ENCODE measurements around the gene SOX2.

SOX2 gene

GRCh38 chr3:181692311-181693145 lies 19.2 kb upstream of the SOX2 start:
- H3K4me3 ChIP-seq (replicated peaks; ENCODE audit: low read depth, low read length) = no peak overlapping the region
- TF ChIP-seq CTCF (IDR thresholded peaks at IDR 0.05; ENCODE audit: low read length, missing control alignments) = no peak
- DNase-seq (ENCODE audit: low read depth) = no peak

DNA sequence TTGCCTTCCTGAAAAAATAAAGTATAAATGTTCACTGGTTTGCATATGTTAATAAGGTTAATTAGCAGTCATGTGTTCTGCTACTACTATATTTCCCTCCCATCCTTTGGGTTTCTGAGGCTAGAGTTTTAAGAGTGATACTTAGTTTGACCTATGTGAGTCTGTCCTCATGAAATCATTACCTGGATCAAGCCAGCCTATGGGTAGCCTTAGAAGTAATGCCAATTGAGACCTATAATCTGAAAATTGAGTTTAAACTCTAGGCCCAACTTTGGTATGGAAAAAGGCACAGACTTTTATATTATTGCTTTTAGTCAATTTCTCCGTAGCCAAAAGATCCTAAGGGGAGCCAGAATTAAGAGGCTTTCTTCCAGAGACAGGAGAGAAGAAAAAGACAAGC lies 18.4 kb upstream of the SOX2 start:
- no peak for DNase-seq (ENCODE audit: low read depth)
- no peak overlapping the region for H3K4me3 ChIP-seq (replicated peaks; ENCODE audit: low read depth, low read length)
- no peak for TF ChIP-seq CTCF (IDR thresholded peaks at IDR 0.05; ENCODE audit: low read length, missing control alignments)

DNA sequence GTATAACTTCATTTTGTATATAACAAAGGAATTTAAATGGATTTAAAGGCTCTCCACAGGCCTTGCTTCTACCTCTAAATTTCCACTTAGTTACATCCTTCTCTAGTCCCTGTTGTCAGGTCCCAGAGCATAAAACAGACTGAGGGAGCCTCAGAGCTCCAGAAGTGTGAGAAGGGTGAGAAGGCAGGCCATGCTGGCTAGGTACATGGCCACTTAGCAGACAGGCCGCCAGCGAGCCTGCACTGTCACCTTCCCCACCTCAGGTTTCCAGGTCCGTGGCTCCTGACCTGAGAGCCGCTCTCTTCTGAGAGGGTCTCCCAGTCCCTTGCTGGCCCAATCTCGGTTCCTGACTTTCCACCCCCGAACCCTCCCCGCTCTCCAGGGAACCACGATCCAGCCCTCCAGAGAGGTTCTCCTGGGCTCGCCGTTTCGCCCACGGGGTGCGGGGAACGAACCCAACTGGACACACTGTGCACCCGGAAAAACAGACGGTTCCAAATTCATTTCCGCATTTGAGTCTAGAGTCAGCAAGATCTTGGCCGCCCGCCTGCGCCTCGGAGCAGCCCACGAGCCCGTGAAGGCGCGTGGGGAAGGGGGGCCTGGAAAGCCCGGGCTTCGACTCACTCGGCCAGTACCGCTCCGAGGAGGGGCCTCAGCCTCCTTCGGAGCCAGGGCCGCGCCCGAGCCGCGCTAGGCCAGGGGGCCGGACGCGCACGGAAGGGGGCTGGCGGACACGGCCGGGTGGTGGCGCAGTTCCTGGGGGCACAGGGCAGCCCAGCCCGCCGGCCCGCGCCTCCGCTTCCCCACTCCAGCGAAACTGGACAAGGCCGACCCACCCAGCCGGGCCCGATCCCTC lies 16.7 kb upstream of the SOX2 start:
- peak overlapping the region; percentile 33 for H3K4me3 ChIP-seq (replicated peaks; ENCODE audit: low read depth, low read length)
- no peak for DNase-seq (ENCODE audit: low read depth)
- no peak for TF ChIP-seq CTCF (IDR thresholded peaks at IDR 0.05; ENCODE audit: low read length, missing control alignments)

DNA sequence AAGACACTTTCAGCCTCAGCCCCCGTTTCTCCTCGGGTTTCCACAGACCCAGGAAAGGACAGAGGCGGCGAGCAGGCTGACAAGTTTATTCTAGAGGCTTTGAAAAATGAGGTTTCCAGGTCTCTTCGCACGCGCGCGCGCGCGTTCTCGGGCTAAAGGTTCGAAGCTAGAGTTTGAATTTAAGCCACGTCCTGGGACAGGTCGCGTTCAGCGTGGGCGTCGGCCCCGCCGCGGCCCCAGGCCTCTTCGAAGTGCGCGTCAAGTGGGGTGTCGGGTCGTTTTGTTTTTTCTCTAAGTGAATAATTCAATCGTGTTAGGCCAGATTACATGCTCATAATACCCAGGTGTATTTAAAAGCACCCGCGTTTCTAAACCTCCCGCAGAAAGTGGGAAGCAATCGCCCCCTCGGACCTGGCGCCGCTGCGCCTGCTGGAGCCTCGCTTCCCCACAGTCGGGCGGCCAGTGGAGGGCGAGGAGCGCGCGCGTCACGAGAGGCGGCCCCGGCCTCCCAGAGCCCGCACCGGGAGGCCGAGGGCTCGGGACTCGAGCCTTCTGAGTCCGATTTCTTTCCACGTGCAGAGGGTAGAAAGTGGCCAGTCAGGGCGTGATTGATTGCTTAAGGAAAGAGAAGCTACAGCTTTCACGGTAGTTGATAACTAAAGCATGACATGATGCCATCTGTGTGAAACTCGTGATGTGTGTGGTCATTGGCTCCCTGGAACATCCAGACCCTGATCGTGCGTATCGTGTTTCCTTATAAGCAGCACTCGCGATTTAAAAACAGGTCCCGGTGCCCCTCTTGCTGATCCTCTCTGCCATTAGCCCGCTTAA lies 15.8 kb upstream of the SOX2 start:
- no peak for TF ChIP-seq CTCF (IDR thresholded peaks at IDR 0.05; ENCODE audit: low read length, missing control alignments)
- H3K4me3 ChIP-seq (replicated peaks; ENCODE audit: low read depth, low read length) = peak overlapping the region; percentile 33
- DNase-seq (ENCODE audit: low read depth) = no peak

DNA sequence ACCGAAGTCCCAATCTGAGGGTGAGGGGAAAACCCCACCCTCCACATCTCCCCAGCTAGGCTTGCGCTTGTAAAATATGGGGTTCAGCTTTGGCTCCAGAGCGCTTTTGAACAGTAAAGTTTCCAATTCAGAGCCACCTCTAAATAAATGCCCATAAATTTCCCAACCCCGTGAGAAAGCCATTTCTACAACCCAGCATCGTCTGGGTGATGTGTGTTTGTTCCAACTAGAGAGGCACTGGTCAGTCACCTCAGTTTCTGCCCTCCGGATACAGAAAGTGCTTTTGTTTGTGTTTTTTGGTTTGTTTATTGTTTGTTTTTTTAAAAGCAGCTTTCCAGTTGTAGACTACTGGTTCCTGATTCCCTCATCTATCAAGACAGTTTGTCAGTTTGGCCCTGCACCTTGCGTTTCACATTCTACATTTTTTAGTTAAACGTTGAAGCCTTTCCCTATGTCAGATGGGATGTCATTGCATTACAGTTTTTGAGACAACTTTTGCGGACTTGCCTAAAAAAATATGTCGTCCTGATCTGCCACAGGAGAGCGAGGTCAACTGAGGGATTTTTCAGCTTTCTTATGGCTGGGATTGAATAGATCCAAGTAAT lies 15.0 kb upstream of the SOX2 start:
- no peak for TF ChIP-seq CTCF (IDR thresholded peaks at IDR 0.05; ENCODE audit: low read length, missing control alignments)
- no peak for DNase-seq (ENCODE audit: low read depth)
- H3K4me3 ChIP-seq (replicated peaks; ENCODE audit: low read depth, low read length) = no peak overlapping the region

DNA sequence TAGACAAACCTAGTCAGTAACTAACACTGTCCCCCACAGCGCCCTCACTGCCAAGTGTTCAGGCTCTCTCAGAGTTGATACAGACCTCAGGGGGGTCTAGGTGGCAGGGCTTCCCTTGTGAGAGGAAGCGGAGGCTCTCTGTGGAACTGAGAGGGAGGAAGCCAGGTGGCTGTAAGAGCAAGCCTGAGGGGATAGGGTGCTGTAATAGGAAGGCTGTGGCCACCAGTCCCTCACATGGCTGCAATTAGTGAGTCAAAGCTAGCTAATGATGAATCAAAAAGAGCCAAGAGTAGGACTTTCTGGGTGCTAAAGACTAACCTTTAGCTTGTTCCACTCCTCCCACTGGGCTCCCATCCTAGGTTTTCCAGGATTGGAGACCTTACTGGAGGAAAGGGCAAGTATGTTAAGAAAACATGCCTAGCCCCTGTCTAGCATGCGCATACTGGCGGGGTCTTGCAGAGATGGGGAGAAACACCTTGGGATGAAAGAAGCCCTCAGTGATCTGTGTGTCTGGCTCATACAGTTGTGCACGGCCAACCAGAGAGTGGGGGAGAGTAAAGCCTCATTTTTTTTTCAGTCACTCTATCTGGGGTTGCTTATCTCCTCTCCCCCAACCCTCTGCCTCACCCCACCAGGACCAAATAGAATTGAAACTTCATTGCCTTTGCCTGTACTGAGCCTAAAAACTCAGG lies 13.3 kb upstream of the SOX2 start:
- no peak for DNase-seq (ENCODE audit: low read depth)
- H3K4me3 ChIP-seq (replicated peaks; ENCODE audit: low read depth, low read length) = no peak overlapping the region
- TF ChIP-seq CTCF (IDR thresholded peaks at IDR 0.05; ENCODE audit: low read length, missing control alignments) = no peak
